ENCODE results near the gene KSR1. TPM values are rescaled to one million over a fixed set of nuclear protein-coding genes. Genes with fewer than 3 reads are reported as not detected.
A peak's percentile ranks its signal among the peaks of the same experiment; 100 is the strongest.

The KSR1 gene
- total and polyA plus RNA-seq, 9 of the 15 experiments (the other 6 are each of a cell fraction or from before 2014, with no cell fraction given) = 1.4 to 51.7 (median 18.4) TPM

DNA sequence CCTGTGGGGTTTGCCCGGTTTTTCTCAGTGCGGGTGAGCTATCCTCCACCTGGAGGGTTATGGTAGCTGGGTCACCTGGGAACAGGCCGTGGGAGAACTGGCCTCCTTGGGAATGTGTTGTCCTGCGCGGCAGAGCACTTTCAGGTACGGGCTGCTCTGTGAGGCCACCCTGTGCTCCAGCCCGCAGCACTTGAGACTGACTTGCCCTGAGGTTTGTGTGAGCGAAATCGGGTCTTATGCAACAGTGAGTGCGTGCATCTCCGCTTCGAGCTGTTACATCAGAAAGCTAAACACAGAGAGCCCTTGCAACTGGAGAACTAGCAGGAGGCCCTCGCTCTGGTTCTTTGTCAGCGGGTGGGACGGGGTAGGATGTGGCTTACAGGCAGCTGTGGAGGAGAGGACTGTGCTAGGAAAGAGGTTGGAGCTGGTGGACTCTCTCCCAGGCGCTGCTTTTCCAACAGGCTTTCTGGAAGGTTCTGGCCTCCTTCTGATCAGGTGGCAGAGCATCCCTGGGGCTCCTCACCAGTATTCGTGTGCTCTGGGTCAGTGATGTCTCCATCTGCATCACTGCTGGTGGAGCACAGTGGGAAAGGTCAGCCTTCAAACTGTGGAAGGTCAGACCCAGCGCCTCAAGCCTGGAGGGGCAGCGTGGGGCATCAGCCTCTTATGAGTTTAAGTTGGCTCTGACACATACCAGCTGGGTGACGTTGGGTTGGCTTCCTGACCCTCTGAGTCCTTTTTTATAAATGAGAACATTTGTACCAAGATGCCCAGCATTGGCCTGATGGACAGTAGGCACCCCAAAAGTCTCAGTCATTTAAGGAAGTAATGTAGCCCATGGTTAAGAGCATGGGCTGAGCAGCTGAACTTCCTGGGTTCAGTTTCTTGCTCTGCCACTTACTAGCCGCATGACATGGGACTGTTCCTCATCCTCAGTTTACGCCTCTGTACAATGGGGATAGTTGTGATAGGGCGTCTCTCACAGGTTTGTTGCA is 76.3 kb downstream of the KSR1 start (continued):
- TF ChIP-seq, protein P1, sequence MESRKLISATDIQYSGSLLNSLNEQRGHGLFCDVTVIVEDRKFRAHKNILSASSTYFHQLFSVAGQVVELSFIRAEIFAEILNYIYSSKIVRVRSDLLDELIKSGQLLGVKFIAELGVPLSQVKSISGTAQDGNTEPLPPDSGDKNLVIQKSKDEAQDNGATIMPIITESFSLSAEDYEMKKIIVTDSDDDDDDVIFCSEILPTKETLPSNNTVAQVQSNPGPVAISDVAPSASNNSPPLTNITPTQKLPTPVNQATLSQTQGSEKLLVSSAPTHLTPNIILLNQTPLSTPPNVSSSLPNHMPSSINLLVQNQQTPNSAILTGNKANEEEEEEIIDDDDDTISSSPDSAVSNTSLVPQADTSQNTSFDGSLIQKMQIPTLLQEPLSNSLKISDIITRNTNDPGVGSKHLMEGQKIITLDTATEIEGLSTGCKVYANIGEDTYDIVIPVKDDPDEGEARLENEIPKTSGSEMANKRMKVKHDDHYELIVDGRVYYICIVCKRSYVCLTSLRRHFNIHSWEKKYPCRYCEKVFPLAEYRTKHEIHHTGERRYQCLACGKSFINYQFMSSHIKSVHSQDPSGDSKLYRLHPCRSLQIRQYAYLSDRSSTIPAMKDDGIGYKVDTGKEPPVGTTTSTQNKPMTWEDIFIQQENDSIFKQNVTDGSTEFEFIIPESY (CRISPR knock-in tag; IDR thresholded peaks at IDR 0.05) = peak; percentile 75; the same call in 1 of the 2 replicates
- TF ChIP-seq, protein P2, sequence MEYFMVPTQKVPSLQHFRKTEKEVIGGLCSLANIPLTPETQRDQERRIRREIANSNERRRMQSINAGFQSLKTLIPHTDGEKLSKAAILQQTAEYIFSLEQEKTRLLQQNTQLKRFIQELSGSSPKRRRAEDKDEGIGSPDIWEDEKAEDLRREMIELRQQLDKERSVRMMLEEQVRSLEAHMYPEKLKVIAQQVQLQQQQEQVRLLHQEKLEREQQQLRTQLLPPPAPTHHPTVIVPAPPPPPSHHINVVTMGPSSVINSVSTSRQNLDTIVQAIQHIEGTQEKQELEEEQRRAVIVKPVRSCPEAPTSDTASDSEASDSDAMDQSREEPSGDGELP (CRISPR knock-in tag; IDR thresholded peaks at IDR 0.05; ENCODE audit: borderline replicate concordance) = 0 out of 2 replicates have a peak, but pooled peaks have one; percentile 23
- TF ChIP-seq RBFOX2 (IDR thresholded peaks at IDR 0.05; ENCODE audit: low read depth, low read length) = peak; percentile 63
- TF ChIP-seq CXXC5 (CRISPR knock-in tag; IDR thresholded peaks at IDR 0.05) = peak; percentile 89
- TF ChIP-seq KDM1A (IDR thresholded peaks at IDR 0.05) = peak in 1 of 2 experiments; percentile 52; a peak in 1 of 4 replicates
- TF ChIP-seq TRIM24 (IDR thresholded peaks at IDR 0.05) = peak in 1 of 2 experiments; percentile 18; a peak in 2 of 4 replicates
- TF ChIP-seq MAZ (CRISPR knock-in tag; conservative IDR thresholded peaks at IDR 0.05 in 1 of 2, IDR thresholded peaks at IDR 0.05 in 1 of 2) = 0 out of 4 replicates have a peak, but pooled peaks of 1 of the 2 experiments have one; percentile 23
- TF ChIP-seq DMBX1 (CRISPR knock-in tag; IDR thresholded peaks at IDR 0.05; ENCODE audit: borderline replicate concordance) = peak; percentile 71
- TF ChIP-seq, protein P3, sequence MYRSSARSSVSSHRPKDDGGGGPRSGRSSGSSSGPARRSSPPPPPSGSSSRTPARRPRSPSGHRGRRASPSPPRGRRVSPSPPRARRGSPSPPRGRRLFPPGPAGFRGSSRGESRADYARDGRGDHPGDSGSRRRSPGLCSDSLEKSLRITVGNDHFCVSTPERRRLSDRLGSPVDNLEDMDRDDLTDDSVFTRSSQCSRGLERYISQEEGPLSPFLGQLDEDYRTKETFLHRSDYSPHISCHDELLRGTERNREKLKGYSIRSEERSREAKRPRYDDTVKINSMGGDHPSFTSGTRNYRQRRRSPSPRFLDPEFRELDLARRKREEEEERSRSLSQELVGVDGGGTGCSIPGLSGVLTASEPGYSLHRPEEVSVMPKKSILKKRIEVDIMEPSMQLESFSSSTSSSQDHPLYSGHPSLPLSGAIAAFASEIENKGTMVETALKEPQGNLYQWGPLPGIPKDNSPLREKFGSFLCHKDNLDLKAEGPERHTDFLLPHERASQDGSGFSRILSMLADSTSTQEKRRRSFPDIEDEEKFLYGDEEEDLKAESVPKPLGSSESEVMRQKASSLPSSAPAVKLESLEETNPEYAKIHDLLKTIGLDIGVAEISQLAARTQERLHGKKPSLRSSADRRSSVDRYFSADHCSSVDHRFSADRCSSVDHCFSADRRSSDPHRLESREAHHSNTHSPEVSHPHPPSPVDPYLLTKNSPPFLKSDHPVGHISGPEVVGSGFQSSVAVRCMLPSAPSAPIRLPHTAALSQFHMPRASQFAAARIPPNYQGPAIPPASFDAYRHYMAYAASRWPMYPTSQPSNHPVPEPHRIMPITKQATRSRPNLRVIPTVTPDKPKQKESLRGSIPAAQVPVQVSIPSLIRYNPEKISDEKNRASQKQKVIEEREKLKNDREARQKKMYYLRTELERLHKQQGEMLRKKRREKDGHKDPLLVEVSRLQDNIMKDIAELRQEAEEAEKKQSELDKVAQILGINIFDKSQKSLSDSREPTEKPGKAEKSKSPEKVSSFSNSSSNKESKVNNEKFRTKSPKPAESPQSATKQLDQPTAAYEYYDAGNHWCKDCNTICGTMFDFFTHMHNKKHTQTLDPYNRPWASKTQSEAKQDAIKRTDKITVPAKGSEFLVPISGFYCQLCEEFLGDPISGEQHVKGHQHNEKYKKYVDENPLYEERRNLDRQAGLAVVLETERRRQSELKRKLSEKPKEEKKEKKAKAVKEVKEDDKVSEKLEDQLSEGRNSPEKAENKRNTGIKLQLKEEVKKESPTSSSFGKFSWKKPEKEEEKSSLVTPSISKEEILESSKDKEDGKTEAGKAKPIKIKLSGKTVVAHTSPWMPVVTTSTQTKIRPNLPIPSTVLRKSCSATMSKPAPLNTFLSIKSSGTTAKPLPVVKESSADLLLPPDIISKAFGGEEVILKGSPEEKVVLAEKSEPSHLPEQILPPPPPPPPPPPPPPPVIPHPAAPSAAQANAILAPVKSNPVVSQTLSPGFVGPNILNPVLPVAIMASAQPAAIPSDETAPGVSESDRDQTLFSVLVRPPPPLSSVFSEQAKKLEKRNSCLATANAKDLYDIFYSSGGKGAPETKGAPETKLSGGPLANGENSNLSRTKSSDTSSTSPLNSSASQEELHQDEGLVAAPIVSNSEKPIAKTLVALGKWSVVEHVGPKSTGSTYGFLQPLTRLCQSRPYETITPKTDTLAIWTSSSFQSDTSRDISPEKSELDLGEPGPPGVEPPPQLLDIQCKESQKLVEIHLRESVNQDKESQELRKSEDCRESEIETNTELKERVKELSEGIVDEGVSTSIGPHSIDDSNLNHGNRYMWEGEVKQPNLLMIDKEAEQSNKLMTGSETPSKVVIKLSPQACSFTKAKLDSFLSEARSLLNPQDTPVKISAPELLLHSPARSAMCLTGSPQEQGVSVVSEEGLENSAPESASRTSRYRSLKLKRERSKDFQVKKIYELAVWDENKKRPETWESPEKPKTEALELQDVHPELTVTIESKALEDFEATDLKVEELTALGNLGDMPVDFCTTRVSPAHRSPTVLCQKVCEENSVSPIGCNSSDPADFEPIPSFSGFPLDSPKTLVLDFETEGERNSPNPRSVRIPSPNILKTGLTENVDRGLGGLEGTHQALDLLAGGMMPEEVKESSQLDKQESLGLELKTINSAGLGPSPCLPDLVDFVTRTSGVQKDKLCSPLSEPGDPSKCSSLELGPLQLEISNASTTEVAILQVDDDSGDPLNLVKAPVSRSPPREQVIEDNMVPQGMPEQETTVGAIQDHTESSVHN (IDR thresholded peaks at IDR 0.05; ENCODE audit: borderline replicate concordance in 1 of 2, low read depth in 1 of 2) = peak in 1 of 2 experiments; percentile 41; a peak in 1 of 4 replicates
